GM12872 (cell line): ENCODE measurements around the gene AP5S1.
A peak's percentile ranks its signal among the peaks of the same experiment; 100 is the strongest.

ENCODE experiments used
- CTCF ChIP-seq: IDR thresholded peaks from 3 replicates; pipeline ENCODE4 v1.5.1; 2011; ENCODE audit warnings: low read depth, mild to moderate bottlenecking, low read length, moderate library complexity; ENCODE audit not compliant: insufficient read depth

Gene AP5S1

GRCh38 chr20:3786126-3786484 is 34.2 kb upstream of the AP5S1 start:
- no peak for TF ChIP-seq CTCF

GRCh38 chr20:3786665-3787323 is 33.6 kb upstream of the AP5S1 start, which contains the start of gene CENPB:
Gene CENPB (minus strand): TSS chr20:3786740. CDS start chr20:3786483, 257 bp downstream.
- peak; percentile 74 for TF ChIP-seq CTCF

- no peak for TF ChIP-seq CTCF
These were observed 32.9 kb upstream of the AP5S1 start for GRCh38 chr20:3787324-3788014.

- no peak for TF ChIP-seq CTCF
These were observed 31.6 kb upstream of the AP5S1 start for GRCh38 chr20:3788685-3789155.

- no peak for TF ChIP-seq CTCF
These were observed 25.5 kb upstream of the AP5S1 start for GRCh38 chr20:3794701-3795420.

GRCh38 chr20:3795511-3796468 is 24.6 kb upstream of the AP5S1 start, which contains the start of gene CDC25B:
Gene CDC25B (plus strand): TSS chr20:3796310. CDS start chr20:3796532, 222 bp downstream.
- TF ChIP-seq CTCF, result peak; percentile 58
